ENCODE data around the gene NPIPA1. TPM values are rescaled to one million over a fixed set of nuclear protein-coding genes. Genes with fewer than 3 reads are reported as not detected.
A peak's percentile ranks its signal among the peaks of the same experiment; 100 is the strongest.
"Not testable (repeated sequence)": the region's sequence is repeated elsewhere in the genome, so short reads cannot be mapped to it uniquely, and the experiment has no call there.

The NPIPA1 gene
- polyA plus RNA-seq, 10 donors, result 54.1 to 200 (median 96.0) TPM

- DNase-seq, result peak in 2 of 3 donors; percentile 38 to 47
Observed at GRCh38 chr16:14975418-14976194, 38.4 kb downstream of the NPIPA1 start.

GRCh38 chr16:14976971-14977736 is 39.9 kb downstream of the NPIPA1 start:
- DNase-seq, result not testable (repeated sequence)

GRCh38 chr16:14978281-14978680 is 41.0 kb downstream of the NPIPA1 start:
- not testable (repeated sequence) for DNase-seq

- DNase-seq, result not testable (repeated sequence)
Observed at GRCh38 chr16:14978908-14979307, 41.7 kb downstream of the NPIPA1 start.

GRCh38 chr16:14981234-14981633 is 44.0 kb downstream of the NPIPA1 start:
- not testable (repeated sequence) for DNase-seq

- not testable (repeated sequence) for DNase-seq
Observed at GRCh38 chr16:14982521-14982920, 45.3 kb downstream of the NPIPA1 start.

GRCh38 chr16:14988092-14988491 is 50.8 kb downstream of the NPIPA1 start:
- DNase-seq, result not testable (repeated sequence)

- peak in 1 of 3 donors; percentile 12 for DNase-seq
Observed at GRCh38 chr16:14988661-14989191, 51.5 kb downstream of the NPIPA1 start.

GRCh38 chr16:14989291-14990281 is 52.3 kb downstream of the NPIPA1 start:
- peak in 1 of 3 donors; percentile 39 for DNase-seq

- DNase-seq, result not testable (repeated sequence)
Observed at GRCh38 chr16:14993277-14994151, 56.3 kb downstream of the NPIPA1 start.

GRCh38 chr16:14996702-14997101 is 59.5 kb downstream of the NPIPA1 start:
- not testable (repeated sequence) for DNase-seq

GRCh38 chr16:14998300-14998699 is 61.1 kb downstream of the NPIPA1 start:
- DNase-seq, result not testable (repeated sequence)

- DNase-seq, result not testable (repeated sequence)
Observed at GRCh38 chr16:14999845-15000244, 62.6 kb downstream of the NPIPA1 start.

Other genes starting within 250 kb of the NPIPA1 start
- gene PLA2G10, start 243.1 kb upstream of the NPIPA1 start, polyA plus RNA-seq (ENCODE audit: insufficient read length in 10 of 10), result under 1 TPM; 0.27 to 0.71 (median 0.43) TPM
- gene NPIPA3, start 234.0 kb upstream of the NPIPA1 start, polyA plus RNA-seq (ENCODE audit: insufficient read length in 10 of 10), result 10 to 100 TPM in 2 of 10 donors, 1 to 10 TPM in 8; 2.2 to 16.8 (median 6.2) TPM
- 1 to 10 TPM in 2 of 10 donors, under 1 TPM in 1, not detected in 7; 0.48 to 6.4 (median 2.3) TPM for gene NPIPA2, start 194.9 kb upstream of the NPIPA1 start, polyA plus RNA-seq (ENCODE audit: insufficient read length in 10 of 10)
- gene NOMO1, start 103.7 kb upstream of the NPIPA1 start, polyA plus RNA-seq (ENCODE audit: insufficient read length in 10 of 10), result 10 to 100 TPM; 52.2 to 66.1 (median 57.8) TPM
- 10 to 100 TPM; 29.5 to 54.1 (median 47.0) TPM for gene PDXDC1, start 37.6 kb downstream of the NPIPA1 start, polyA plus RNA-seq (ENCODE audit: insufficient read length in 10 of 10)
- gene NTAN1, start 118.6 kb downstream of the NPIPA1 start, polyA plus RNA-seq (ENCODE audit: insufficient read length in 10 of 10), result 10 to 100 TPM; 39.6 to 57.8 (median 50.9) TPM
- gene RRN3, start 156.8 kb downstream of the NPIPA1 start, polyA plus RNA-seq (ENCODE audit: insufficient read length in 10 of 10), result 10 to 100 TPM; 22.1 to 36.3 (median 30.7) TPM

All from muscle of back (tissue), 11 donors.